GM21737 (cell line): Measurements from ENCODE around the gene CABP7.

Experiments used
- ATAC-seq: cut with Tn5 transposase; IDR thresholded peaks from one replicate; pipeline ENCODE4 v1.9.1; 2021; ENCODE audit warnings: mild to moderate bottlenecking, moderate library complexity; ENCODE audit not compliant: unreplicated experiment

Gene CABP7

GRCh38 chr22:29769723-29770321 lies 50.0 kb downstream of the CABP7 start:
- ATAC-seq = no peak

- no peak for ATAC-seq
These were observed 52.4 kb downstream of the CABP7 start for GRCh38 chr22:29772170-29772641.

- ATAC-seq = no peak
These were observed 53.4 kb downstream of the CABP7 start for GRCh38 chr22:29773233-29773632.

GRCh38 chr22:29780220-29780619 lies 60.4 kb downstream of the CABP7 start:
- no peak for ATAC-seq

- ATAC-seq = no peak
These were observed 61.2 kb downstream of the CABP7 start for GRCh38 chr22:29780748-29781676.
